GM12801 (cell line): ENCODE measurements around the gene SRPK3.

Experiments
- CTCF ChIP-seq: IDR thresholded peaks from one replicate; pipeline ENCODE4 v1.5.1; 2011; ENCODE audit warnings: control low read depth; ENCODE audit not compliant: insufficient read length; ENCODE audit errors: extremely low read depth

Gene SRPK3

GRCh38 chrX:153794018-153794896 lies 13.4 kb downstream of the SRPK3 start, which contains the start of the genes IDH3G and SSR4:
Gene IDH3G (minus strand): TSS chrX:153794375. CDS start chrX:153794326, 49 bp downstream.
Gene SSR4 (plus strand): TSS chrX:153794668. CDS start chrX:153794688, 20 bp downstream.
- TF ChIP-seq CTCF: no peak

- no peak for TF ChIP-seq CTCF
Measured at GRCh38 chrX:153794897-153795816, 14.3 kb downstream of the SRPK3 start.

- TF ChIP-seq CTCF: no peak
Measured at GRCh38 chrX:153797415-153798015, 16.7 kb downstream of the SRPK3 start.

GRCh38 chrX:153799326-153799725 lies 18.5 kb downstream of the SRPK3 start:
- TF ChIP-seq CTCF: no peak

- no peak for TF ChIP-seq CTCF
Measured at GRCh38 chrX:153800177-153800722, 19.4 kb downstream of the SRPK3 start.

- no peak for TF ChIP-seq CTCF
Measured at GRCh38 chrX:153800746-153801145, 19.9 kb downstream of the SRPK3 start.

- no peak for TF ChIP-seq CTCF
Measured at GRCh38 chrX:153801669-153802068, 20.8 kb downstream of the SRPK3 start.
